ENCODE measurements around the gene UQCC2.

The UQCC2 gene

DNA sequence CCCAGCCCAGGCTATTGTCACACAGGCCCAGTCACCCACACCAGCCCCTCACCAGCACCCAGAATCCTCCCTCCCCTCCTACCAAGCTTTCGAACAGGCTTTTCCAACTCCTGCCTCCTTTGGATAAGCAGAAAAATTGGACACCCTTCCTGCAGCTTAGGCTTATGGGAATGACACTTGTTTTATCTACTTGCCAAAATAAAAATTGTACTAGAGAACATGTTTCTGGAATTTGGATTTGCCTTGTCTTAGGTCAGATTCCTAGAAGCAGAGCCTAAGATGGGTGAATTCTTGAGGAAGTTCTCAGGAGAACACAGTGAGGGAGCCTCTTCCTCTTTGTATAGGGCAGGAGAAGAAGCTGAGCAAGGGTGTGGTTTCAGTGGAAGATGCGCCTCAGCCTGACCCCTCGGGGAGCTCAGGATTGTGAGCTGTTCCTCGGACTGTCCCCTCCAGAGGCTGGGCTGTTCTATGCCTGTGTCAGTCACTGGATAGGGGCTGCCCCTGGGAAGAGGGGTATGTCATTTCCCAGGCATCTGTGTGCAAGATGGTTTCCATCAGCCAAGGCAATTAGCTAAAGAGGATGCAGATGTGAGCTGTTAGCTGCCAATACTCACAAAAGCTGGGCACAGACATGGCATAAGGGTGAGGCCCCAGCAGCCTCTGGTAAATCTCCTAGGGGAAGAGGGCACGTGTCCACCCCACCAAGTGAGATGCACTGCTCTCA, 56.5 kb downstream of the UQCC2 start:
- DNase-seq (ENCODE audit: low read depth in 2 of 2) = no peak

DNA sequence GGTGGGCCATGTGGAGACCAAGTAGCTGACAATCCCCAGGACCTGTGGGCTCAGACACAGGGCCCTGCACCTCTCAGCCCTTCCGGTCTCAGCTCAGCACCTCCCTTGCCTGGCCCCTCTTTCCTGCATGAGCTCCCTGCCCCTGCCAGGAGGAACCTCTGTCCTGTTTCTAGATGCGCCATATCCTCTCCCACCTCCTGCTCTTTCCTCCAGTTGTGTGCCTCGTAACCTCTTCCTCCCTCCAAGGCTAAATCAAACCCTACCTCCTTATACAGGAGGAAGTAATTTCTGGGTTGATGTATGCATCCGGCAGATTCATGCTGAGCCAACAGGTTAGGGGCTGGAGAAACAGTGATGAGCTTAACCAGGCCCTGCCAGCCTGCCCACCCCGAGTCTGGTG, 59.5 kb downstream of the UQCC2 start:
- DNase-seq (ENCODE audit: low read depth in 2 of 2) = no peak

DNA sequence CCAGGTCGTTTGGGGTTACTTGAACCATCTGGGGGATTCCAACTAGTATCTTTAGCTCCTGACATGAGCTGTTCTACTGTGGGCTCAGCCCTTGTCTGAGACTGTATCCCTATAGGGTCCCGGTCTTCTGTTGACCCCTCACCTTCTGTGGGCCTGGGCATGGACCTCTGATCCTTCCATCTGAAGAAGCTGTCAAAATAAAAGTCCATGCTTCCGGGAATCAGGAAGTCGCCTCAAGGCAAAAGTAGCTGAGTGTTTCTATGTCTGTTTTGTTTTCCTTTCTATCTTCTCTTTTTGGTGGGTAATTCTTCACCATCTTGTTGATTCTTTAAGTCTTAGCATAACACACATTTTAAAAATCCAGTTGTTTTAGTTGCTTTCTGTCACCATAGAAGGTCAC, 60.1 kb downstream of the UQCC2 start:
- DNase-seq (ENCODE audit: low read depth in 2 of 2) = no peak
